GM12878 (cell line): ENCODE data around the gene CTBP1. TPM values are rescaled to one million over a fixed set of nuclear protein-coding genes. Genes with fewer than 3 reads are reported as not detected.

ENCODE experiments used
- ATAC-seq: fragments of 200-7000 bp; cut with Tn5 transposase; 3 replicates; pipeline ENCODE4 v1.9.1; 2020; ENCODE audit warnings: mild to moderate bottlenecking, moderate library complexity
- BruUV-seq: library from RNA; stranded (reverse); fragments of 400-500 nt; replicated peaks from 2 replicates; lab custom pipeline; 2021; lab: Mats Ljungman, UMichigan
- CTCF ChIA-PET: fragments of 300-600 bp; sonication (Branson Sonifier 250); formaldehyde crosslinking; extraction: SDS; loops from one replicate; lab custom pipeline; 2021; ENCODE audit warnings: inconsistent platforms; lab: Yijun Ruan, JAX
- POLR2A ChIA-PET: fragments of 350-600 bp; formaldehyde crosslinking; extraction: SDS; loops from one replicate; lab custom pipeline; 2021; ENCODE audit warnings: inconsistent platforms; lab: Charles Lee
- RAD21 ChIA-PET: fragments of 300-600 bp; sonication (Branson Sonifier 250); formaldehyde crosslinking; loops from one replicate; lab custom pipeline; 2023; ENCODE audit warnings: antibody characterized with exemption; ENCODE audit not compliant: unreplicated experiment; lab: Charles Lee
- SMC1A ChIA-PET: fragments of 300-600 bp; sonication (Branson Sonifier 250); formaldehyde crosslinking; loops from one replicate; lab custom pipeline; 2023; ENCODE audit not compliant: unreplicated experiment, uncharacterized antibody; lab: Charles Lee
- DNase-seq: peaks from one replicate; pipeline ENCODE4 v3.0.0-alpha.2; 2011; ENCODE audit warnings: low read depth, low spot score
- FAIRE-seq: peaks from 3 replicates; lab custom pipeline; 2011; peaks lifted over from hg19 to GRCh38; lab: Jason Lieb, UNC
- H2AFZ ChIP-seq: 2 replicates; pipeline ENCODE4 v1.6.0; 2011; ENCODE audit warnings: low read depth, low read length, control low read depth; ENCODE audit not compliant: control insufficient read depth
- H3K27ac ChIP-seq: 2 replicates; pipeline ENCODE4 v1.5.1; 2011; ENCODE audit warnings: control low read depth; ENCODE audit not compliant: control insufficient read depth, insufficient read depth
- H3K27me3 ChIP-seq, 2 experiments: replicated peaks in 1 of 2; 2 replicates each; pipeline versions ENCODE4 v1.6.0 to v1.6.1; 2011; ENCODE audit warnings: low read length in 1 of 2; ENCODE audit not compliant: control insufficient read depth in 2 of 2, insufficient read depth in 2 of 2
- H3K36me3 ChIP-seq, 2 experiments: 2 replicates each; pipeline ENCODE4 v1.5.1; 2011; ENCODE audit warnings: low read length in 1 of 2; ENCODE audit not compliant: control insufficient read depth in 2 of 2, insufficient read depth in 2 of 2
- H3K4me1 ChIP-seq: 2 replicates; pipeline ENCODE4 v1.6.1; 2011; ENCODE audit warnings: mild to moderate bottlenecking, low read length, moderate library complexity, mixed read lengths; ENCODE audit not compliant: control insufficient read depth, insufficient read depth
- H3K4me2 ChIP-seq: 2 replicates; pipeline ENCODE4 v1.6.0; 2011; ENCODE audit warnings: control low read depth; ENCODE audit not compliant: control insufficient read depth, insufficient read depth
- H3K4me3 ChIP-seq: fragments of 200-600 bp; sonication (generic); 2 replicates; pipeline ENCODE4 v1.5.1; 2016
- H3K79me2 ChIP-seq: 2 replicates; pipeline ENCODE4 v1.6.0; 2011; ENCODE audit warnings: low read length; ENCODE audit not compliant: control insufficient read depth, insufficient read depth
- H3K9ac ChIP-seq: 2 replicates; pipeline ENCODE4 v1.8.0; 2011; ENCODE audit warnings: low read length, control low read depth, mixed read lengths; ENCODE audit not compliant: control insufficient read depth, insufficient read depth
- H3K9me3 ChIP-seq: replicated peaks from 3 replicates; pipeline ENCODE4 v1.5.1; 2011; ENCODE audit warnings: mild to moderate bottlenecking, low read length; ENCODE audit not compliant: control insufficient read depth, insufficient read depth
- H4K20me1 ChIP-seq: 2 replicates; pipeline ENCODE4 v1.6.0; 2011; ENCODE audit not compliant: control insufficient read depth, insufficient read depth
- CBFB ChIP-seq: IDR thresholded peaks from 2 replicates; pipeline ENCODE4 v1.6.1; 2016; ENCODE audit warnings: antibody characterized with exemption, low read depth
- FOXK2 ChIP-seq: fragments of 450-650 bp; IDR thresholded peaks from 2 replicates; pipeline ENCODE4 v1.6.1; 2017; ENCODE audit warnings: mild to moderate bottlenecking, moderate library complexity
- POLR2AphosphoS5 ChIP-seq: IDR thresholded peaks from 2 replicates; pipeline ENCODE4 v1.6.1; 2011; ENCODE audit warnings: mild to moderate bottlenecking, low read length, inconsistent platforms
- SIX5 ChIP-seq: IDR thresholded peaks from 2 replicates; pipeline ENCODE4 v1.6.1; 2011; ENCODE audit warnings: mild to moderate bottlenecking, low read depth, low read length, moderate library complexity; ENCODE audit not compliant: severe bottlenecking
- SUZ12 ChIP-seq: fragments of 200-600 bp; sonication (generic); IDR thresholded peaks from one replicate; pipeline ENCODE4 v1.6.1; 2018; ENCODE audit warnings: antibody characterized with exemption, mild to moderate bottlenecking; ENCODE audit not compliant: unreplicated experiment
- WGBS: methylation state at CpG from one replicate; pipeline ENCODE4 v1.1.6; 2016; ENCODE audit warnings: low lambda C conversion rate; ENCODE audit not compliant: insufficient replicate concordance, insufficient coverage; ENCODE audit errors: missing lambda C conversion rate; 5-methylcytosine and 5-hydroxymethylcytosine counted together
- in situ Hi-C: fragments of 300-500 bp; cut with MboI; formaldehyde crosslinking; loops from 9 replicates; pipeline ENCODE4 v1.14.3; 2018; ENCODE audit warnings: mixed read lengths
- intact Hi-C: fragments of 100-400 bp; cut with micrococcal nuclease; formaldehyde crosslinking; loops from one replicate; pipeline ENCODE4 v1.14.2; 2022; ENCODE audit not compliant: unreplicated experiment
- polyA plus RNA-seq, 11 experiments: library from polyadenylated mRNA; depleted of rRNA in 4 of 11; unstranded in 6 of 11; stranded (reverse) in 5 of 11; fragments of >200 nt; fragmentation: Nextera tagmentation in 4 of 11; fragmentation: Illumina TruSeq in 1 of 11; extraction: Ambion mirVana in 4 of 11; extraction: Trizol in 1 of 11; gene quantifications; 1 replicate in 1 of 11; 2 replicates in 10 of 11; pipeline versions ENCODE4 v1.2.1 to v1.2.3, GENCODE V29; 2011 to 2016; ENCODE audit warnings: inconsistent platforms in 2 of 11, missing spikeins in 2 of 11, low read depth in 1 of 11
- total RNA-seq, 4 experiments: library from RNA; depleted of rRNA in 3 of 4; stranded (reverse); fragments of >200 nt in 3 of 4; fragmentation: Illumina TruSeq in 1 of 4; extraction: Trizol in 1 of 4; gene quantifications; 2 replicates each; pipeline versions ENCODE4 v1.2.1 to v1.2.3, GENCODE V29; 2013 to 2021
- TF ChIP-seq, protein P1 (sequence below): fragments of 150-350 bp; IDR thresholded peaks from 2 replicates; pipeline ENCODE4 v1.6.1; 2014; ENCODE audit warnings: mild to moderate bottlenecking, low read depth, low read length
- TF ChIP-seq, protein P2 (sequence below): IDR thresholded peaks from 2 replicates; pipeline ENCODE4 v1.6.1; 2012; ENCODE audit warnings: low read depth, low read length, improper control_type of control experiment

The CTBP1 gene
- total and polyA plus RNA-seq, 10 of the 15 experiments (the other 5 are each of a cell fraction or from before 2014, with no cell fraction given) = 7.4 to 182 (median 63.1) TPM

DNA sequence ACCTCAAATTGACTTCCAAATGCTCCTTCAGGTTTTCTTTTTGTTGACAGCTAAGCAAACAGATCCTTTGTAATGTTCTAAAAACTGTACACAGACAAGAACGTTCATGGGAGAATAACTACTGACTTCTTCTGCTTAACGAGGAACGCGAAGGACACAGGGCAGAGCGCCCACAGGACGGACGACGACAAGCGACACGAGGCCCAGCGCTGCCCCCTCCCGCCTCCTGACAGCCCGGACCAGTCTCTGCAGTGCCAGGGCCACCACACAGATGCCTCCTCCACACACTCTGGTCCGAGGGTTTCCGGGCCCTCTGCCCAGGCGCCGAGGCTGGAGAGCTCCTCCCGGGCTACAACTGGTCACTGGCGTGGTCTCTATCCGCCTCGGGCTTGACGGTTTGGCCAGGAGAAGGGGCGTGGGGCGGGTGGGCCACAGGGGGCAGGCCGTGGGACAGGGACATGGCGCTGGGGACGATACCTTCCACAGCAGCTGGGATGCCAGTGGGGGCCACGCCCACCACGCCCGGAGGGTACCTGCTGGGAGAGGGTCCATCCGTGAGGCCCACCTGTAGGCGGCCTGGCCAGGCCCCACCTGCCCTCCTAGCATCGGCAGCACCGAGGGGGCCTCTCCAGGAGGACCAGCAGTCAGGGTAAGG is 36.9 kb downstream of the CTBP1 start:
- Histone ChIP-seq H3K4me2 (no peak overlapping the region), H2AFZ (no peak overlapping the region), H4K20me1 (no peaks in the 10 kb centered on the region), H3K4me3 (no peak overlapping the region), H3K36me3 (peaks cover 13 to 37% of the 10 kb centered on the region in 2 experiments), H3K9ac (no peak overlapping the region), H3K27ac (no peak overlapping the region), H3K79me2 (peaks cover 3% of the 10 kb centered on the region), H3K27me3 (no peaks in the 10 kb centered on the region), H3K4me1 (peaks cover 23% of the 10 kb centered on the region), H3K9me3 (no peaks in the 10 kb centered on the region)
- ChIA-PET POLR2A (no interaction called here), RAD21 (no interaction called here), SMC1A (interaction anchor here (1.1 kb wide), 1 partner anchor 9 kb away, joined by 3 read pairs; no protein-coding TSS in a partner anchor), CTCF (no interaction called here)
- in situ Hi-C loops (no loop called here), intact Hi-C loops (no loop called here)
- 94% methylated on average over 30 of the region's 34 CpGs for whole genome bisulfite sequencing
- no TSS peak for BruUV-seq
- no peak for FAIRE-seq
- DNase-seq = no peak
- no peak for ATAC-seq
- TF ChIP-seq, protein P1, sequence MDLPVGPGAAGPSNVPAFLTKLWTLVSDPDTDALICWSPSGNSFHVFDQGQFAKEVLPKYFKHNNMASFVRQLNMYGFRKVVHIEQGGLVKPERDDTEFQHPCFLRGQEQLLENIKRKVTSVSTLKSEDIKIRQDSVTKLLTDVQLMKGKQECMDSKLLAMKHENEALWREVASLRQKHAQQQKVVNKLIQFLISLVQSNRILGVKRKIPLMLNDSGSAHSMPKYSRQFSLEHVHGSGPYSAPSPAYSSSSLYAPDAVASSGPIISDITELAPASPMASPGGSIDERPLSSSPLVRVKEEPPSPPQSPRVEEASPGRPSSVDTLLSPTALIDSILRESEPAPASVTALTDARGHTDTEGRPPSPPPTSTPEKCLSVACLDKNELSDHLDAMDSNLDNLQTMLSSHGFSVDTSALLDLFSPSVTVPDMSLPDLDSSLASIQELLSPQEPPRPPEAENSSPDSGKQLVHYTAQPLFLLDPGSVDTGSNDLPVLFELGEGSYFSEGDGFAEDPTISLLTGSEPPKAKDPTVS = no peak
- TF ChIP-seq, protein P2, sequence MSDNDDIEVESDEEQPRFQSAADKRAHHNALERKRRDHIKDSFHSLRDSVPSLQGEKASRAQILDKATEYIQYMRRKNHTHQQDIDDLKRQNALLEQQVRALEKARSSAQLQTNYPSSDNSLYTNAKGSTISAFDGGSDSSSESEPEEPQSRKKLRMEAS = no peak
- no peak for TF ChIP-seq SUZ12
- TF ChIP-seq CBFB = no peak
- no peak for TF ChIP-seq FOXK2
- no peak for TF ChIP-seq POLR2AphosphoS5
- no peak for TF ChIP-seq SIX5
